HEK293 (cell line): ENCODE data around the gene ZSWIM4.

Experiments used
- HOXA7 ChIP-seq: sonication (generic); formaldehyde crosslinking; IDR thresholded peaks from 2 replicates; pipeline ENCODE4 v1.8.1; 2022; ENCODE audit warnings: missing genetic modification reagents, borderline replicate concordance
- HOXD13 ChIP-seq: sonication (generic); formaldehyde crosslinking; IDR thresholded peaks from 2 replicates; pipeline ENCODE4 v1.8.0; 2022; ENCODE audit warnings: missing genetic modification reagents, borderline replicate concordance
- IKZF3 ChIP-seq: fragments of 450-650 bp; IDR thresholded peaks from 2 replicates; pipeline ENCODE4 v1.5.0; 2018; ENCODE audit warnings: missing biosample characterization, mild to moderate bottlenecking, missing genetic modification characterization, moderate library complexity
- SETDB1 ChIP-seq: IDR thresholded peaks from one replicate; pipeline ENCODE4 v1.6.1; 2017; ENCODE audit warnings: mild to moderate bottlenecking, low read length, moderate library complexity, mixed read lengths; ENCODE audit not compliant: insufficient read length
- WT1 ChIP-seq: fragments of 450-650 bp; formaldehyde crosslinking; IDR thresholded peaks from 2 replicates; pipeline ENCODE4 v1.5.1; 2016; ENCODE audit warnings: missing biosample characterization, missing genetic modification characterization
- ZBTB49 ChIP-seq: fragments of 450-650 bp; formaldehyde crosslinking; IDR thresholded peaks from 2 replicates; pipeline ENCODE4 v1.5.1; 2016; ENCODE audit warnings: missing biosample characterization, missing genetic modification characterization, low read depth
- ZEB2 ChIP-seq: fragments of 450-650 bp; formaldehyde crosslinking; IDR thresholded peaks from 2 replicates; pipeline ENCODE4 v1.5.1; 2016; ENCODE audit warnings: missing biosample characterization, missing genetic modification characterization
- ZFP69B ChIP-seq: fragments of 450-650 bp; formaldehyde crosslinking; IDR thresholded peaks from 2 replicates; pipeline ENCODE4 v1.5.1; 2016; ENCODE audit warnings: missing biosample characterization, missing genetic modification characterization
- ZNF138 ChIP-seq: fragments of 450-650 bp; formaldehyde crosslinking; IDR thresholded peaks from 2 replicates; pipeline ENCODE4 v1.5.1; 2016; ENCODE audit warnings: missing biosample characterization, missing genetic modification characterization, borderline replicate concordance
- ZNF175 ChIP-seq: fragments of 450-650 bp; formaldehyde crosslinking; IDR thresholded peaks from 2 replicates; pipeline ENCODE4 v1.5.1; 2016; ENCODE audit warnings: missing biosample characterization, missing genetic modification characterization
- ZNF341 ChIP-seq: fragments of 450-650 bp; formaldehyde crosslinking; IDR thresholded peaks from 2 replicates; pipeline ENCODE4; 2016; ENCODE audit warnings: low read depth, missing biosample characterization, missing genetic modification characterization
- ZNF366 ChIP-seq: fragments of 450-650 bp; formaldehyde crosslinking; conservative IDR thresholded peaks from 2 replicates; pipeline ENCODE4 v1.5.1; 2016; ENCODE audit warnings: missing biosample characterization, missing genetic modification characterization
- ZNF433 ChIP-seq: fragments of 450-650 bp; formaldehyde crosslinking; IDR thresholded peaks from 2 replicates; pipeline ENCODE4 v1.5.1; 2016; ENCODE audit warnings: missing biosample characterization, missing genetic modification characterization, low read depth
- ZNF473 ChIP-seq: fragments of 450-650 bp; formaldehyde crosslinking; IDR thresholded peaks from 2 replicates; pipeline ENCODE4 v1.5.1; 2017; ENCODE audit warnings: missing biosample characterization, missing genetic modification characterization
- ZNF48 ChIP-seq: fragments of 450-650 bp; formaldehyde crosslinking; IDR thresholded peaks from 2 replicates; pipeline ENCODE4 v1.5.1; 2016; ENCODE audit warnings: missing biosample characterization, missing genetic modification characterization
- ZNF560 ChIP-seq: fragments of 450-650 bp; formaldehyde crosslinking; IDR thresholded peaks from 2 replicates; pipeline ENCODE4 v1.5.1; 2017; ENCODE audit warnings: missing biosample characterization, missing genetic modification characterization, borderline replicate concordance
- ZNF596 ChIP-seq: fragments of 450-650 bp; IDR thresholded peaks from 2 replicates; pipeline ENCODE4 v1.5.0; 2018; ENCODE audit warnings: missing biosample characterization, mild to moderate bottlenecking, missing genetic modification characterization, moderate library complexity
- ZNF610 ChIP-seq: fragments of 450-650 bp; formaldehyde crosslinking; IDR thresholded peaks from 2 replicates; pipeline ENCODE4 v1.5.1; 2016; ENCODE audit warnings: missing biosample characterization, missing genetic modification characterization, borderline replicate concordance
- ZNF664 ChIP-seq: fragments of 450-650 bp; formaldehyde crosslinking; IDR thresholded peaks from 2 replicates; pipeline ENCODE4 v1.5.1; 2016; ENCODE audit warnings: missing biosample characterization, missing genetic modification characterization
- ZSCAN23 ChIP-seq: fragments of 450-650 bp; formaldehyde crosslinking; IDR thresholded peaks from 2 replicates; pipeline ENCODE4 v1.5.1; 2016; ENCODE audit warnings: missing biosample characterization, missing genetic modification characterization
- TF ChIP-seq, protein P1 (sequence below): fragments of 450-650 bp; formaldehyde crosslinking; IDR thresholded peaks from 2 replicates; pipeline ENCODE4 v1.5.1; 2017; ENCODE audit warnings: missing biosample characterization, missing genetic modification characterization
- TF ChIP-seq, protein P2 (sequence below): fragments of 450-650 bp; formaldehyde crosslinking; IDR thresholded peaks from 2 replicates; pipeline ENCODE4 v1.5.1; 2017; ENCODE audit warnings: missing biosample characterization, missing genetic modification characterization
- TF ChIP-seq, protein P3 (sequence below): fragments of 450-650 bp; formaldehyde crosslinking; IDR thresholded peaks from 2 replicates; pipeline ENCODE4; 2016; ENCODE audit warnings: missing biosample characterization, missing genetic modification characterization
- TF ChIP-seq, protein P4 (sequence below): fragments of 450-650 bp; formaldehyde crosslinking; IDR thresholded peaks from 2 replicates; pipeline ENCODE4 v1.5.1; 2016; ENCODE audit warnings: missing biosample characterization, missing genetic modification characterization
- TF ChIP-seq, protein P5 (sequence below): fragments of 450-650 bp; formaldehyde crosslinking; IDR thresholded peaks from 2 replicates; pipeline ENCODE4 v1.5.1; 2016; ENCODE audit warnings: missing biosample characterization, missing genetic modification characterization

Gene ZSWIM4

DNA sequence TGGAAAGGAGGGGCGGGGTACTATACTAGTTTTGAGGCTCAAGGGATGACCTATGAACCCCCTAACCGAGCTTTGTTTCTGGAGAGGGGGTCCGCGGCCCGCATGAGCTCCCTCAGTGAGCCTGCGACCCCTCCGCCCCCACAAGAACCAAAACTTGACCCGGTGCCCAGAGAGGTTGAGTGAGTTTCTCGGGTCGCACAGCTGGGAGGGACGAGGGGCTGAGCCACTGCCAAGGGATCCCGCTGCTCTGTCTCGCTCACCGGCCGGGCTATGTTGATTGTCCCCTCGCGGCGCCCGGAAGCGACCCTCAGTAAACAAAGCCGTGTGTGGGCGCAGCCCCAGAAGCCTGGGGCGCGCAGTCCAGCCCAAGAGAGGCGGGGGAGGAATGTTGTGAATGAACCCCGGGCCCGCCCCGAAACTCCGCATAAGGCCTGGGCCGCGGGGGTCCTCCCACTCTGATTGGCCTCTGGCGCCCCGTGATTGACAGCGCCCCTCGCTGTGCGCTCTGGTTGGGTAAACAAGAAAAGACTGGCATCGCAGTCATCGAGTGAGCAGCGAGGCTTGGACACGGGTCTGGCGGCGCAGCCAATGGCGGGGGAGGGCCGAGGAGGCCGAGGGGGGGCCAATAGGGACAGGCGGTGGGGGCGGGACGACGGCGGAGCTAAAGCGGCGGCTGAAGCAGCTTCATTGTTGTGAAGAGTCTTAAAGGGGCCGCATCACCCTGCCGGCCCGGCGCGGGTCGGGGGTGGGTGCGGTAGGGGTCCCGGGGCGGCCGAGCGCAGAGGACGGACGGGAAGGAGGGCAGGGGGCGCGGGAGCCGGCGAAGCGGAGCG, at the start of gene ZSWIM4 (continued):
- TF ChIP-seq ZNF610 (tag by site-specific recombination) (no peak), HOXD13 (CRISPR knock-in tag) (no peak), ZSCAN23 (no peak), ZNF433 (tag by site-specific recombination) (no peak), HOXA7 (CRISPR knock-in tag) (no peak), WT1 (tag by site-specific recombination) (0 out of 2 replicates have a peak, but pooled peaks have one; percentile 36), ZNF48 (tag by site-specific recombination) (no peak), ZNF366 (no peak), IKZF3 (tag by site-specific recombination) (no peak), ZNF664 (tag by site-specific recombination) (no peak), SETDB1 (no peak), ZNF596 (tag by site-specific recombination) (0 out of 2 replicates have a peak, but pooled peaks have one; percentile 6), ZBTB49 (tag by site-specific recombination) (no peak), ZNF473 (no peak), ZNF175 (tag by site-specific recombination) (no peak), ZEB2 (tag by site-specific recombination) (0 out of 2 replicates have a peak, but pooled peaks have one; percentile 29), ZNF341 (tag by site-specific recombination) (no peak), ZNF138 (no peak), ZFP69B (tag by site-specific recombination) (no peak), ZNF560 (tag by site-specific recombination) (no peak)
- TF ChIP-seq, protein P1, sequence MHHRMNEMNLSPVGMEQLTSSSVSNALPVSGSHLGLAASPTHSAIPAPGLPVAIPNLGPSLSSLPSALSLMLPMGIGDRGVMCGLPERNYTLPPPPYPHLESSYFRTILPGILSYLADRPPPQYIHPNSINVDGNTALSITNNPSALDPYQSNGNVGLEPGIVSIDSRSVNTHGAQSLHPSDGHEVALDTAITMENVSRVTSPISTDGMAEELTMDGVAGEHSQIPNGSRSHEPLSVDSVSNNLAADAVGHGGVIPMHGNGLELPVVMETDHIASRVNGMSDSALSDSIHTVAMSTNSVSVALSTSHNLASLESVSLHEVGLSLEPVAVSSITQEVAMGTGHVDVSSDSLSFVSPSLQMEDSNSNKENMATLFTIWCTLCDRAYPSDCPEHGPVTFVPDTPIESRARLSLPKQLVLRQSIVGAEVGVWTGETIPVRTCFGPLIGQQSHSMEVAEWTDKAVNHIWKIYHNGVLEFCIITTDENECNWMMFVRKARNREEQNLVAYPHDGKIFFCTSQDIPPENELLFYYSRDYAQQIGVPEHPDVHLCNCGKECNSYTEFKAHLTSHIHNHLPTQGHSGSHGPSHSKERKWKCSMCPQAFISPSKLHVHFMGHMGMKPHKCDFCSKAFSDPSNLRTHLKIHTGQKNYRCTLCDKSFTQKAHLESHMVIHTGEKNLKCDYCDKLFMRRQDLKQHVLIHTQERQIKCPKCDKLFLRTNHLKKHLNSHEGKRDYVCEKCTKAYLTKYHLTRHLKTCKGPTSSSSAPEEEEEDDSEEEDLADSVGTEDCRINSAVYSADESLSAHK (tag by site-specific recombination) = no peak; the same call in 1 of the 2 replicates
- TF ChIP-seq, protein P2, sequence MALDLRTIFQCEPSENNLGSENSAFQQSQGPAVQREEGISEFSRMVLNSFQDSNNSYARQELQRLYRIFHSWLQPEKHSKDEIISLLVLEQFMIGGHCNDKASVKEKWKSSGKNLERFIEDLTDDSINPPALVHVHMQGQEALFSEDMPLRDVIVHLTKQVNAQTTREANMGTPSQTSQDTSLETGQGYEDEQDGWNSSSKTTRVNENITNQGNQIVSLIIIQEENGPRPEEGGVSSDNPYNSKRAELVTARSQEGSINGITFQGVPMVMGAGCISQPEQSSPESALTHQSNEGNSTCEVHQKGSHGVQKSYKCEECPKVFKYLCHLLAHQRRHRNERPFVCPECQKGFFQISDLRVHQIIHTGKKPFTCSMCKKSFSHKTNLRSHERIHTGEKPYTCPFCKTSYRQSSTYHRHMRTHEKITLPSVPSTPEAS (tag by site-specific recombination) = no peak
- TF ChIP-seq, protein P3, sequence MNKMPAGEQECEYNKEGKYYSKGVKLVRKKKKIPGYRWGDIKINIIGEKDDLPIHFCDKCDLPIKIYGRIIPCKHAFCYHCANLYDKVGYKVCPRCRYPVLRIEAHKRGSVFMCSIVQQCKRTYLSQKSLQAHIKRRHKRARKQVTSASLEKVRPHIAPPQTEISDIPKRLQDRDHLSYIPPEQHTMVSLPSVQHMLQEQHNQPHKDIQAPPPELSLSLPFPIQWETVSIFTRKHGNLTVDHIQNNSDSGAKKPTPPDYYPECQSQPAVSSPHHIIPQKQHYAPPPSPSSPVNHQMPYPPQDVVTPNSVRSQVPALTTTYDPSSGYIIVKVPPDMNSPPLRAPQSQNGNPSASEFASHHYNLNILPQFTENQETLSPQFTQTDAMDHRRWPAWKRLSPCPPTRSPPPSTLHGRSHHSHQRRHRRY (tag by site-specific recombination) = no peak
- TF ChIP-seq, protein P4, sequence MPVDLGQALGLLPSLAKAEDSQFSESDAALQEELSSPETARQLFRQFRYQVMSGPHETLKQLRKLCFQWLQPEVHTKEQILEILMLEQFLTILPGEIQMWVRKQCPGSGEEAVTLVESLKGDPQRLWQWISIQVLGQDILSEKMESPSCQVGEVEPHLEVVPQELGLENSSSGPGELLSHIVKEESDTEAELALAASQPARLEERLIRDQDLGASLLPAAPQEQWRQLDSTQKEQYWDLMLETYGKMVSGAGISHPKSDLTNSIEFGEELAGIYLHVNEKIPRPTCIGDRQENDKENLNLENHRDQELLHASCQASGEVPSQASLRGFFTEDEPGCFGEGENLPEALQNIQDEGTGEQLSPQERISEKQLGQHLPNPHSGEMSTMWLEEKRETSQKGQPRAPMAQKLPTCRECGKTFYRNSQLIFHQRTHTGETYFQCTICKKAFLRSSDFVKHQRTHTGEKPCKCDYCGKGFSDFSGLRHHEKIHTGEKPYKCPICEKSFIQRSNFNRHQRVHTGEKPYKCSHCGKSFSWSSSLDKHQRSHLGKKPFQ (tag by site-specific recombination) = no peak
- TF ChIP-seq, protein P5, sequence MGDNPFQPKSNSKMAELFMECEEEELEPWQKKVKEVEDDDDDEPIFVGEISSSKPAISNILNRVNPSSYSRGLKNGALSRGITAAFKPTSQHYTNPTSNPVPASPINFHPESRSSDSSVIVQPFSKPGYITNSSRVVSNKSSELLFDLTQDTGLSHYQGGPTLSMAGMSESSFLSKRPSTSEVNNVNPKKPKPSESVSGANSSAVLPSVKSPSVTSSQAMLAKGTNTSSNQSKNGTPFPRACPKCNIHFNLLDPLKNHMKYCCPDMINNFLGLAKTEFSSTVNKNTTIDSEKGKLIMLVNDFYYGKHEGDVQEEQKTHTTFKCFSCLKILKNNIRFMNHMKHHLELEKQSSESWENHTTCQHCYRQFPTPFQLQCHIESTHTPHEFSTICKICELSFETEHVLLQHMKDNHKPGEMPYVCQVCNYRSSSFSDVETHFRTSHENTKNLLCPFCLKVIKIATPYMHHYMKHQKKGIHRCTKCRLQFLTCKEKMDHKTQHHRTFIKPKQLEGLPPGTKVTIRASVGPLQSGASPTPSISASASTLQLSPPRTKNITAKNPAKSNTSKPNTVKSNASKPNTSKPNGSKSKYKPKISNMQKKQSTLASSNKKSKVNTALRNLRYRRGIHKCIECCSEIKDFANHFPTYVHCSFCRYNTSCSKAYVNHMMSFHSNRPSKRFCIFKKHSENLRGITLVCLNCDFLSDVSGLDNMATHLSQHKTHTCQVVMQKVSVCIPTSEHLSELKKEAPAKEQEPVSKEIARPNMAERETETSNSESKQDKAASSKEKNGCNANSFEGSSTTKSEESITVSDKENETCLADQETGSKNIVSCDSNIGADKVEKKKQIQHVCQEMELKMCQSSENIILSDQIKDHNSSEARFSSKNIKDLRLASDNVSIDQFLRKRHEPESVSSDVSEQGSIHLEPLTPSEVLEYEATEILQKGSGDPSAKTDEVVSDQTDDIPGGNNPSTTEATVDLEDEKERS = 0 out of 2 replicates have a peak, but pooled peaks have one; percentile 28
